ENCODE results near the gene ZBED2.

Gene ZBED2

GRCh38 chr3:111604119-111604518, 9.0 kb upstream of the ZBED2 start:
- no peak for DNase-seq (ENCODE audit: low read depth in 2 of 2, low spot score in 1 of 2)

- DNase-seq (ENCODE audit: low read depth in 2 of 2, low spot score in 1 of 2) = no peak
These were observed 8.5 kb upstream of the ZBED2 start for GRCh38 chr3:111603679-111604078.

DNA sequence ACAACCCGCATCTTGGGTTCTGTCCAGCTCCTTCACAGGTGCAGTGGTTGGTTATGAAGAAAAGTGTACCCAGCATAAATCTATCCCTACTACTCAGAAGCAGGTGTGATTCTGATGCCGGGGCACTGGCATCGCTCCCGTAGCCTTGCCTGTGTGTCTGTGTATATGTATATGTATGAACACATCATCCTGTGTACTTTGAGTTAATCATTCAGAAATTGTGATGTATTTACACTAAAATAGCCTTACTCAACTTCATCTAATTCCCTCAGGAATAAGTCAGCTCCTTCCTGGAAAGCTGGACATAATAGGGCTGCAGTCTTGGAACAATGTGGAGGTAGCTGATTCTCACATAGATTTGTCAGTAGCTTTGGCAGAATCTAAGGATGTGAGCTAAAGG, 6.7 kb upstream of the ZBED2 start:
- DNase-seq (ENCODE audit: low read depth in 2 of 2, low spot score in 1 of 2) = no peak

DNA sequence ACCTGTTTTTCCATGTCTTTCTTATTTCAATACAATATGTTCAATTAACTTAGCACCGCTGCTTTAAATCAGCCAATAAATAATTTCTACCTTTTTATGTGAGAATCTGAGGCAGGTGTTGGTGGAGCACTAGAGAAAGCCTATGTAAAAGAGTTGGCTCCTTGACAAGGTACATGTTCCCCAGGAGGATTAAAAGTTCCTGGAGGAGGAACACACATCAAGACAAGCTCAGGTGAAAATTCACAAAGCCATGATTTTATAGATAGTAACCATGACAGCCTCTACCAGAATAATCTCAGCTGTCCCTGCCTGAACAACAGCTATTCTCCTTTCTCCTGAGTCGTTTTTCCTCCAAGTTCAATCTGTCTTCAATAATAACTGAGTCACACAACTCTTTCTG, 3.4 kb upstream of the ZBED2 start:
- DNase-seq (ENCODE audit: low read depth in 2 of 2, low spot score in 1 of 2) = no peak

DNA sequence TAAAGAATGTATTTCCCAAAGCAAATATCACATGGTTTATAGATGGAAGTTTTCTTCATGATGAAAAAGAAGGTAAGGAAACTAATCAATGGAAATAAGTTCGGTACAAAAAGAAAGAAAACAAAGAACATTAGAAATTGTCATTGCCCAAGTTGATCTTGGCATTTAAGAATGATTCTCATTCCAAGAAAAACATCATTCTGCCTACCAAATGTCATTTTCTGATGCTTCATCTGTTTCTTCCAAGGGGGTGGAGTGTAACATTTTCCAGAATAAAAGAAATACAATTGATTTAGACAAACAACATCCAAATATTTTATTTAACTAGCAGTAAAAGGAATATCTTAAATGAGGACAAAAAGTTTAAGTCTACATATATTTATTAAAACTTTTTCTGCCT, 3.0 kb upstream of the ZBED2 start:
- no peak for DNase-seq (ENCODE audit: low read depth in 2 of 2, low spot score in 1 of 2)

- DNase-seq (ENCODE audit: low read depth in 2 of 2, low spot score in 1 of 2) = no peak
These were observed 1.2 kb upstream of the ZBED2 start for GRCh38 chr3:111596328-111596727.

- DNase-seq (ENCODE audit: low read depth in 2 of 2, low spot score in 1 of 2) = no peak
These were observed 365 bp downstream of the ZBED2 start for GRCh38 chr3:111594781-111595180.

GRCh38 chr3:111594205-111594604, 941 bp downstream of the ZBED2 start:
- DNase-seq (ENCODE audit: low read depth in 2 of 2, low spot score in 1 of 2) = no peak

DNA sequence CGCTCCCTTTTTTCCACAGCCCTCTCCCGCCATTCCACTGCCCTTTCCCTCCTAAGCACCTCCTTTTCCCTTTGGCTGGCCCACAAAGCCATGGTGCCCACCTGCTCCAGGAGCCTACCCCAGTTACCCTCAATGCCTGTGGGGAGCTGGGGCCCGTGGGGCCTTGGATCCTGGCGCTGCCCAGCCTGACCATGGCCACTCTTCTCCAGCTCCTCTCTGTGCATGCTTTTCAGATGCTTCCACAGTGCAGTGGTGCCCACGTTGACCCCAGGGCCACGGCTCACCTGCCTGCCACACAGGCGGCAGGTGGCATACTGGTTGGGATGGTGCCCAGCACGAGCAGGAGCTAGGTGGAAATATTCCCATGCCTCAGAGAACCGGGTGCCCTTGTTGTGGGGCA, 1.5 kb downstream of the ZBED2 start:
- DNase-seq (ENCODE audit: low read depth in 2 of 2, low spot score in 1 of 2) = no peak

DNA sequence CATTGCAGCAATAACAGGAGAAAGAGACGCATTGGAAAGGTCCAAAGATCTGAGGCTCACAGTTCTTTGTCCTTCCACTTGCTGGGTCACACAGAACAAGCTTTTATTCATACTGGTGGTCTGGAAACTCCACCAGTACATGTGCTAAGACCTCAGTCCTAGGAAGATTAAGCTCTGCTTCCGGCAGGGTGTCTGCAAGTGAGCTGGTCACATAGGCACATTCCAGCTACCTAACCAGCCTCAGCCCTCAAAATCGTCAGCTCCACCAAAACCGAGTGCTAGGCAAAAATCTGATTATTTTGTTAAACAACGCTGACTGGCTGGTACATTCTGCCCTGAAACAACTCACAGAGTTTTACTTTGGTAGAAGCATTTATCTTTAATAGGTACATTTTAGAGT, 2.2 kb downstream of the ZBED2 start:
- no peak for DNase-seq (ENCODE audit: low read depth in 2 of 2, low spot score in 1 of 2)

GRCh38 chr3:111592143-111592542, 3.0 kb downstream of the ZBED2 start:
- no peak for DNase-seq (ENCODE audit: low read depth in 2 of 2, low spot score in 1 of 2)

DNA sequence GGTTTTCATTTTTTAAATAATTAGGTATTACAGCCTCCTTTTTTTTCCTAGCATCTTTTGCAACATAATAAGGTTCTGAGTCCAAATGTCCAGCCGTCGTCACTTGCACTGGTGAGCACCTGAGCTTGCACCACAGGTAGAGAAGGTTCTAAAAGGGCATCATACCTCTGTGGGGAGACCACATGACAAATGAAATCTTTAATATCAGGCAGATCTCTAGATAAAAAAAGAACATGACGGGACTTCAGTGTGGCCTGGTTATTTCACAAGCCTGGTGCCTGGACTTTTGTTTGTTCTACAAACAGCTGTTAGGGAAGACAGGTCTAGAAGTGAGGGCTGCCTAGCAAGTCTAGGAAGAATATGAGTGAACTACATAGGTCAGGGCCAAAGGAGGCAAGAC, 3.6 kb downstream of the ZBED2 start:
- DNase-seq (ENCODE audit: low read depth in 2 of 2, low spot score in 1 of 2) = no peak

DNA sequence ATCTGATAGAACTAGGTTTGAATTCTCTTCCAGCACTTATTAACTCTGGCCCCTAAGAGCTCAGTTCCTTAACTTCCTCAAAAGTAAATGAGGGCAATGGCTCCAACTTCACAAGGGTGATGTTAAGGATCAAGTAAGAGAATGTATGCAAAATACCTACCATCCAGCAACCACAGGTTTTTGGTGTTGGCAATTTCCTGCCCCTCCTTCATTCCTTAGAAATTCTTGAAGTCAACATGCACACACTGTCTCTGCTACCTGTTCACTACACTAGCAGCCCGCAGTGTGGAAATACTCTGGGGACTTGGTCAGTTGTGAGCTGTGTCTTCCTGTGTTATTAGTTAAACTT, 5.0 kb downstream of the ZBED2 start:
- DNase-seq (ENCODE audit: low read depth in 2 of 2, low spot score in 1 of 2) = no peak

GRCh38 chr3:111589303-111590142, 5.6 kb downstream of the ZBED2 start:
- no peak for DNase-seq (ENCODE audit: low read depth in 2 of 2, low spot score in 1 of 2)

DNA sequence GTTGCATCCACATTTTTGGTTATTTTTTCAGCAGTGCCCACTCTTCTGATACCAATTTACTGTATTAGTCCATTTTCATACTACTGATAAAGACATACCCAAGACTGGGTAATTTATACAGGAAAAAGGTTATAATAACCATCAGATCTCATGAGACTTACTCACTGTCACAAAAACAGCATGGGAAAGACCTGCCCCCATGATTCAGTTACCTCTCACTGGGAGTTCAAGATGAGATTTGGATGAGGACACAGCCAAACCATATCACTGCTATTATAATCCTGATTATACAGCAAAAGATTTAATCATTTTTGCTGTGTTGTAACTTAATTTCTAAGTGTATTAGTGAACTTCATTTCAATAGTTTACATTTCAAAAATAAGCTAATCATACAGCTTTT, 6.6 kb downstream of the ZBED2 start:
- no peak for DNase-seq (ENCODE audit: low read depth in 2 of 2, low spot score in 1 of 2)

DNA sequence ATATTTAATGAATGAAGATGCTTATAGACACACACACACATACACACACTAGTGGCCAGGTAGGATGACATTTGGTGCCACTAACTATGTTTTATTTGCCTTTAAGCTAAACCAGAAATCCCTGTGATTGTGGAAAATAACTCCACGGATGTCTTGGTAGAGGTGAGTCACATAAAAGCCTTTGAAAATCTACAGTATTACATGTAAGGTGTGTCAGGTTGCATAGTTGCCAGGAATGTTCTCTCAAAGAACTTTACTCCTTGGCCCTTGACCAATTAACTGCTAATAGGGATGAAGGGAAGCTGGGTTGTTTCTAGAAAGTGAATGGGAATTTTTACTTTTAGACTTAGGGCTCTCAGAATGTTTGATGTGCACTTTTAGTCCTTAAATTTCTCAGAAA, 9.9 kb downstream of the ZBED2 start:
- DNase-seq (ENCODE audit: low read depth in 2 of 2, low spot score in 1 of 2) = no peak

DNA sequence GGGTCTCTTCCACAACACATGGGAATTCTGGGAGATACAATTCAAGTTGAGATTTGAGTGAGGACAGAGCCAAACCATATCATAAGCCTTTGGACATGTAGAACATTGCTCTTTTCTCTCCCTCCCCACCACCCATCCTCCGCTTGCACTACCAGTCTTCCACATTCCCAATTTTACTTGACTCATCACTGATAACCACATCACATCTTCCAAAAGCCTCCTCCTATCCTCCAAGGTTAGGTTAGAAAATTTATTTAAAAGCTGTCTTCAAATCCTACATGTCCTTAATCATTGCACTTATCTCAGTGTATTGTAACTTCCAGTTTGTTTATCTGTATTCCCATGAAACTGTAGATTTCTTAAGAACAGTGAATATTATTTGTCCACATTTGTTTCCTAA, 10.4 kb downstream of the ZBED2 start:
- DNase-seq (ENCODE audit: low read depth in 2 of 2, low spot score in 1 of 2) = no peak

DNA sequence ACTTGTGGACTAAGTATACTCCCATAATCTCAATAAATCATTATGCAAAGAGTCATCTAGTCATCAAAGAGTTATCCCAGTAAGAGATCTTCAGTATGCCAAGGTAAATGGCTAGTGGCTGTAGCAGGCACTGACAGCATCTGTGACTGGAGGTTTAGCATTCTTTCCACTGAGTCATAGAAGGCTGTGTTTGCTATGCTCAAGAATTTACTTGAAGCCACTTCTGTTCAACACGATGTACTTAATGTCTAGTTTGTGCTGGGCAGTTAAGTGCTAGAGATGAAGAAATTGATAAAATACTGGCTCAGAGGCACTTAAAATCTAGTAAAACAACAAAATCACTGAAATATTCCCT, 13.0 kb downstream of the ZBED2 start:
- no peak for DNase-seq (ENCODE audit: low read depth in 2 of 2, low spot score in 1 of 2)

DNA sequence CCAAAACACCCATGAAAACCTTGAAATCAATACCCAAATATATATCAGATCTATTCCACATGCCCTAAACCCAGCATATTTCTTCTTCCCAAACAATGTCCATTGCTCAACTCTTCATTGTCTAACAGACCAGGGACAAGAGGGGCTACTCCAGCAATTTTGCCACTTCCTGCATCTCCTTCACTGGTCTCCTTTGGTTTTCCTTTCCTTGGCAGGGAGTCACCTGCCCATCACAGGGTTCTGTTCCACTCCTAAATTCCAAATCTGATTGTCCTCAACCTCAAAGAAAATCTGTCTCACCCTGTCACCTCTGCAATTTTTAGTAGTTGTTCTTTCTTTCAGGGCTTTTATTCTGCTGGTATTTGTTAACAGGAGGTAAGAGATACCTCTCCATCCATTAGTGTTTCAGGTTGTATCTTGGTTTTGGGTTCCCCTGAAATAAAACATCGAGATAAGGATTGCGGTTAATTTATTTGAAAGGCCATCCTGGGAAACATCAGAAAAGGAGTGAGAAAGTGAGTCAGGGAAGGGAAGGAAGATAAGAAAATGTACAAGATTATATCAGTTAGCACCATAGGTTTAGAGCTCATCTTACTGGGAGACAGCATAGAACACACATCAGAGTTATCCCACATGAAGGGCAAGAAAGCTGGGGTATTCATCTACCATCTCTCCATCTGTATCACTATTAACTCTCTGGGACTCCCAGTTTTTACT, 13.6 kb downstream of the ZBED2 start:
- DNase-seq (ENCODE audit: low read depth in 2 of 2, low spot score in 1 of 2) = no peak

DNA sequence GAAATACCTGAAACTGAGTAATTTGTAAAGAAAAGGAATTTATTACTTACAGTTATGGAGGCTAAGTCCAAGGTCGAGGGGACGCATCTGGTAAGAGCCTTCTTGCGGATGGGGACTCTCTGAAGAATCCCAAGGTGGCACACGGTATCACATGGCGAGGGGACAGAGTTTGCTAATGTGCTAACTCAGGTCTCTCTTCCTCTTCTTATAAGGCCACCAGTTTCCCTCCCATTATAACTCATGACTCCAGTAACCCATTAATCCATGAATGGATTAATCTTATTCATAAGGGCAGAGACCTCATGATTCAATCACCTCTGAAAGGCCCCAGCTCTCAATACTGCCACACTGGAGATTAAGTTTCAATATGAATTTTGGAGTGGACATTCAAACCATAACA, 15.7 kb downstream of the ZBED2 start:
- DNase-seq (ENCODE audit: low read depth in 2 of 2, low spot score in 1 of 2) = no peak

DNA sequence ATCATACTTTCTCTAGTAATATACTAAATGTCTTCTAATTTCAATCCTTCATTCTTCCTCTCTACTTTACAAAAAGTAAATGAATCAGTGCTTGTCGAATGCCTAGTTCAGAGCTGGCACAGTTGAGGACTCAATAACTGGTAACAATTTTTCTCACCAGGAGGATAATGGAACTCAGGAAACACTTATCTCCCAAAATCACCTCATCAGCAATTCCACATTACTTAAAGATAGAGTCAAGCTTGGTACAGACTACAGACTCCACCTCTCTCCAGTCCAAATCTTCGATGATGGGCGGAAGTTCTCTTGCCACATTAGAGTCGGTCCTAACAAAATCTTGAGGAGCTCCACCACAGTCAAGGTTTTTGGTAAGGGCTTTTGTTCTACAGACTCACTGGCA, 16.3 kb downstream of the ZBED2 start:
- no peak for DNase-seq (ENCODE audit: low read depth in 2 of 2, low spot score in 1 of 2)

- no peak for DNase-seq (ENCODE audit: low read depth in 2 of 2, low spot score in 1 of 2)
These were observed 17.1 kb downstream of the ZBED2 start for GRCh38 chr3:111577798-111578685.

Data from stimulated activated CD8-positive, alpha-beta memory T cell treated with anti-CD3 and anti-CD28 coated beads, Interleukin-4, amount 100 ng/mL, for 4 hours (primary cell).